GM10847 (cell line): ENCODE results near the gene SDR9C7.

ENCODE experiments used
- POLR2A ChIP-seq: IDR thresholded peaks from 2 replicates; pipeline ENCODE4 v1.6.1; 2011; ENCODE audit not compliant: insufficient read length; ENCODE audit errors: extremely low read depth

The SDR9C7 gene

GRCh38 chr12:56933826-56934625 is at the start of gene SDR9C7:
SDR9C7 (minus strand) TSS chr12:56934408; CDS start chr12:56934261, 147 bp downstream.
- no peak for TF ChIP-seq POLR2A

DNA sequence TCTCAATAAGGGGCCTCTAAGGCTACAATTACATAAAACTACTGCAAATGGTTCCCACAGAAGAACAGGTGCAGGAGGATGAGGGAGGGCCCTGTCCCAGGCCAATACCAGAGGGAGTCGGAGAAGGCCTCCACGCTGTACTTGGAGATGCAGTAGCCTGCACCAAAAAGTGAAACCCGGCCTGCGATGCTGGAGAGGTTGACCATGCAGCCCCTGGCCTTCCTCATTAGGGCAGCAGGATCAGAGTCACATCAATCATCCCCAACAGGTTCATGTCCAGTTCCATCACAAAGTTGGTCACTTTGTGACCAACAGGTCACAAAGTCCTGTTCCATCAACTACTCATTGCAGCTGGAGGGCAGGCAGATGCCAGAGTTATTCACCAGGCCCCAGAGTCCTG is 49.2 kb upstream of the SDR9C7 start:
- TF ChIP-seq POLR2A, result no peak

DNA sequence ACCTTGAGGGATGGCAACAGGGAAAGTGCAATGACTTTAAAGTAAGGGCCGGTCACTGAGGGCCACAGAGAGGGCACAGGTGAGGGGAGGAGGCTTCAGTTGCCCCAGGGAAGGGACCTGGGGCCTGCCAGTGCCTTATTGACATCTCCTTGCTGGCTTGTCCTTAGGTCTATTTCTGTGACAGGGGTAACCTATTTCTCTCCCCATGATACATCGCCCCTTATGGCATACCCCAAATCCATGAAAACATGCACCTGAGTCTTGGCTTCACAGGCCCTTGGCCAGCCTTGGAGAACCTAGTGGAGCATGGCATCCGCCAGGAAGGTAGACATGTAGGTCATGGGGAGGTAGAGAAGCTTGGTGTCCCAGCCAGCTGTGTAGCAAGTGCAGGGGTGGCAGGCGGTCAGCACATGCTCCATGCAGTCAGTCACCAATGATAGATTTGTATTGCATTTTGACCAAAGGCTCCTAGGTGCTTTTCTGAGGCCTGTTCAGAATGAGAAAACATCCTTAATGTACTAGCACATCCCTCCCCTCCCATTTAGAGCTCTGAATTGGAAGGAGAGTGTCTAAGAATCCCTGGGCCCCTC is 46.8 kb upstream of the SDR9C7 start:
- TF ChIP-seq POLR2A, result no peak

DNA sequence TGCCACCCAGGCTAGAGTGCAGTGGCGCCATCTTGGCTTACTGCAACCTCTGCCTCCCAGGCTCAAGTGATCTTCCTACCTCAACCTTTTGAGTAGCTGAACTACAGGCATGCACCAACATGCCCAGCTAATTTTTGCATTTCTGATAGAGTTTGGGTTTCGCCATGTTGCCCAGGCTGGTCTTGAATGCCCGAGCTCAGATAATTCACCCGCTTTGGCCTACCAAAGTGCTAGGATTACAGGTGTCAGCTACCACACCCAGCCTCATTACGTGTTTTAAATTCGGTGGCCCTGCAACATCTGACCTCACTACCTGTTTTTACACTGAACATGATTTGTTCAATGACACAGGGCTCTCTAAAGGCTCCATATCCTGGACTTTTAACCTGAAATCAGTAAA is 46.1 kb upstream of the SDR9C7 start:
- no peak for TF ChIP-seq POLR2A

GRCh38 chr12:56979628-56980027 is 45.4 kb upstream of the SDR9C7 start:
- no peak for TF ChIP-seq POLR2A

- TF ChIP-seq POLR2A, result no peak
Measured at GRCh38 chr12:56978397-56979138, 44.4 kb upstream of the SDR9C7 start.

GRCh38 chr12:56958422-56958821 is 24.2 kb upstream of the SDR9C7 start:
- no peak for TF ChIP-seq POLR2A

- TF ChIP-seq POLR2A, result no peak
Measured at GRCh38 chr12:56957229-56958052, 23.2 kb upstream of the SDR9C7 start, which contains the start of gene RDH16. RDH16 (minus strand) TSS chr12:56957608; CDS start chr12:56957462, 146 bp downstream.

DNA sequence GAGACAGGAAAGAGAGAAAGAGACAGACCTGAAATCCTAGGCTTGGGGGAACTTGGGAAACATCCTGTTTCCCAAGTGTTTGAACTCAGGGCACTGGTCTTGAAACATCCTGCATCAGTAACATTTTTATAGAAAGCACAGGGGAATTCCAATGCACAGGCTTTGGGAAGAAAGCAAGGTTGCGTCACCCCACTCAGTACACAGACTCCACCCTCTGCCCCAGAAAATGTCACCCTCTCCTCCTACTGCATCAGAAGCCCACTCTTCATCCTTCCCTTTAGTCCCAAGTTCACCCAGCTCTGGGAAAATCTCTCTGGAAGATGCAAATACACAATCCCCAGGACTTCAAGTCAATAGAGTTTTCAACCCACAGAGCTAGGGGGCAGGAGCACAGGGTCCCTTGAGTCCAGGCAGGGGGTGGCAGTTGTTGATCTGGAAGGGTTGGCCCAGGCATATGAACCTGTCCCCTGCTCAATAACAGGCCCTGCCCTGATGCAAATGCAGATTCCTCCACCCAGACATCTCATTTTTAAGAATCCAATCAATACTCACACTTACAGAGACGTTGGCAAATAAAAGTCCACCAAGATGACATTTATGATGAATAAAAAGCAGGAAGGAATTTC is 21.5 kb upstream of the SDR9C7 start:
- TF ChIP-seq POLR2A, result no peak

- no peak for TF ChIP-seq POLR2A
Measured at GRCh38 chr12:56954958-56955355, 20.7 kb upstream of the SDR9C7 start.

DNA sequence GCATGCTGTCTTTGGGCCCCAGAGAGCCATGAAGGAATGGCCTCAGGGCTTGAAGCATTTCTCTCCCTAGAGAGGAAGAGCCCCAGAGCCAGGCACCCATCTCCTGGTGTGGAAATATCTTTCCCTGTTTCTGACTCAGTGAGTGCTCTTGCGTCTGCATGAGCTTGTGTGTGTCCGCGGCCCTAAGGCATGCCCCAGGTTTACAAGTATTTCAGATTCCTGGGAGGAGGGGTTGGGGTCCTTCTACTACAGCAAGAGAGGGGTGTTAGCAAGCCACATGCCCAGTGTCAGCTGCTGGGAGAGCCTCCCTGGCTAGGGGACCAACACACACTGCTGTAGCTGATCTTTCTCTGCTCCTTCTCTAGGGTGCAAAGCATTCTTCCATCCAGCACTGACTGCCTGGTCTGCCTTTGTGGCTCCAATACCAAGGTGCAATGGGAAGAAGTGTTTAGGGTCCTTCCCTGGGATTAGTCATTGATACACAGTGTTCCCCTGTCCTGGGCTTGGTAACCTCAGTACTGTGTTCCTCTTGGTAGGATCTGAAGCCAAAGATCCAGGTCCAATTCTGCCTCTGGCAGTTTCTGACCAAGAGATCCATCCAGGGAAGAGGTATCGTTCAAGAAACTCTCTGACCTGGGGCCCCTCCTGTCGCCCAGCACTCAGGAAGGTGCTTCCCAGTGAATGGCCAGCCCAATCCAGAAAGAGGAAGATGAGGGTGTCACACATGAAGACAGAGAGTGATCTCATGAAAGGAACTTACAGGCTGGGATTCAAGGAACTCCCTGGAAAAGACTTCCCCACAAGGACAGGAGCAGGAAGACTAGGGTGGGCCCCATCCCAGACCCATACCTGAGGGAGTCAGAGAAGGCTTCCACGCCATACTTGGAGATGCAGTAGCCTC is 20.1 kb upstream of the SDR9C7 start:
- TF ChIP-seq POLR2A, result no peak

GRCh38 chr12:56953314-56953713 is 19.1 kb upstream of the SDR9C7 start:
- no peak for TF ChIP-seq POLR2A

- no peak for TF ChIP-seq POLR2A
Measured at GRCh38 chr12:56951582-56952339, 17.6 kb upstream of the SDR9C7 start.
